ENCODE data around the gene TMEM217. TPM values are rescaled to one million over a fixed set of nuclear protein-coding genes. Genes with fewer than 3 reads are reported as not detected.

The TMEM217 gene
- polyA plus RNA-seq, 1 of the 3 experiments (the other 2 are of a cell fraction) = 1.5 TPM

- H2AFZ ChIP-seq (ENCODE audit: low read depth) = no peak overlapping the region; the same call in 1 of the 2 replicates
- DNase-seq = peak; percentile 76
- TF ChIP-seq RFX5 (IDR thresholded peaks at IDR 0.05; ENCODE audit: low read length) (no peak), MXI1 (IDR thresholded peaks at IDR 0.05; ENCODE audit: low read depth, low read length) (peak; percentile 93), MAX (IDR thresholded peaks at IDR 0.05; ENCODE audit: low read depth) (peak; percentile 82; the same call in 1 of the 2 replicates), ZBTB33 (IDR thresholded peaks at IDR 0.05; ENCODE audit: borderline replicate concordance, low read depth) (no peak), JUND (IDR thresholded peaks at IDR 0.05) (no peak), POLR2AphosphoS5 (IDR thresholded peaks at IDR 0.05; ENCODE audit: low read depth, low read length) (no peak), RCOR1 (IDR thresholded peaks at IDR 0.05; ENCODE audit: low read length) (no peak), NRF1 (IDR thresholded peaks at IDR 0.05; ENCODE audit: low read depth, low read length) (no peak), CTCF (IDR thresholded peaks at IDR 0.05) (peak; percentile 95), RAD21 (IDR thresholded peaks at IDR 0.05; ENCODE audit: low read length) (peak; percentile 96), IRF3 (IDR thresholded peaks at IDR 0.05; ENCODE audit: low read depth, low read length) (no peak), RXRA (IDR thresholded peaks at IDR 0.05; ENCODE audit: borderline replicate concordance, low read depth) (no peak; the same call in 1 of the 2 replicates), EZH2phosphoT487 (IDR thresholded peaks at IDR 0.05; ENCODE audit: borderline replicate concordance, low read depth) (no peak), GABPA (IDR thresholded peaks at IDR 0.05; ENCODE audit: low read depth) (no peak), FOXJ3 (CRISPR knock-in tag; IDR thresholded peaks at IDR 0.05) (no peak), SIN3A (IDR thresholded peaks at IDR 0.05; ENCODE audit: borderline replicate concordance, low read depth, low read length) (peak; percentile 79), TEAD4 (IDR thresholded peaks at IDR 0.05; ENCODE audit: borderline replicate concordance, insufficient read depth) (no peak), FOSL2 (IDR thresholded peaks at IDR 0.05; ENCODE audit: borderline replicate concordance, low read depth) (no peak), MEF2A (IDR thresholded peaks at IDR 0.05; ENCODE audit: borderline replicate concordance, low read depth) (no peak), SMC3 (IDR thresholded peaks at IDR 0.05; ENCODE audit: low read depth, low read length) (peak; percentile 99), TCF12 (IDR thresholded peaks at IDR 0.05) (0 out of 2 replicates have a peak, but pooled peaks have one; percentile 12), CHD2 (IDR thresholded peaks at IDR 0.05; ENCODE audit: low read length, partially characterized antibody) (no peak), ELF1 (IDR thresholded peaks at IDR 0.05) (no peak), YY1 (IDR thresholded peaks at IDR 0.05; ENCODE audit: low read depth) (no peak; the same call in 1 of the 2 replicates)
- TF ChIP-seq, protein P1, sequence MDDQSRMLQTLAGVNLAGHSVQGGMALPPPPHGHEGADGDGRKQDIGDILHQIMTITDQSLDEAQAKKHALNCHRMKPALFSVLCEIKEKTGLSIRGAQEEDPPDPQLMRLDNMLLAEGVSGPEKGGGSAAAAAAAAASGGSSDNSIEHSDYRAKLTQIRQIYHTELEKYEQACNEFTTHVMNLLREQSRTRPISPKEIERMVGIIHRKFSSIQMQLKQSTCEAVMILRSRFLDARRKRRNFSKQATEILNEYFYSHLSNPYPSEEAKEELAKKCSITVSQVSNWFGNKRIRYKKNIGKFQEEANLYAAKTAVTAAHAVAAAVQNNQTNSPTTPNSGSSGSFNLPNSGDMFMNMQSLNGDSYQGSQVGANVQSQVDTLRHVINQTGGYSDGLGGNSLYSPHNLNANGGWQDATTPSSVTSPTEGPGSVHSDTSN (IDR thresholded peaks at IDR 0.05) = no peak
- TF ChIP-seq, protein P2, sequence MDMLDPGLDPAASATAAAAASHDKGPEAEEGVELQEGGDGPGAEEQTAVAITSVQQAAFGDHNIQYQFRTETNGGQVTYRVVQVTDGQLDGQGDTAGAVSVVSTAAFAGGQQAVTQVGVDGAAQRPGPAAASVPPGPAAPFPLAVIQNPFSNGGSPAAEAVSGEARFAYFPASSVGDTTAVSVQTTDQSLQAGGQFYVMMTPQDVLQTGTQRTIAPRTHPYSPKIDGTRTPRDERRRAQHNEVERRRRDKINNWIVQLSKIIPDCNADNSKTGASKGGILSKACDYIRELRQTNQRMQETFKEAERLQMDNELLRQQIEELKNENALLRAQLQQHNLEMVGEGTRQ (IDR thresholded peaks at IDR 0.05; ENCODE audit: borderline replicate concordance, low read depth, low read length) = peak; percentile 11; the same call in 1 of the 2 replicates
These were observed 85.8 kb downstream of the TMEM217 start for GRCh38 chr6:37171970-37172812.

More at GRCh38 chr6:37171970-37172812, 85.8 kb downstream of the TMEM217 start:
- Histone ChIP-seq H3K4me1 (ENCODE audit: control insufficient read depth in 1 of 2, insufficient read depth in 2 of 2, low read depth in 1 of 2, low read length in 1 of 2) (peaks cover 4 to 19% of the 10 kb centered on the region in 2 experiments; a peak in 3 of 4 replicates), H3F3A (replicated peaks; ENCODE audit: insufficient read depth) (peaks cover 19% of the 10 kb centered on the region), H3K79me2 (ENCODE audit: insufficient read depth) (peaks cover 29% of the 10 kb centered on the region), H3K9me2 (no peaks in the 10 kb centered on the region), H3K9ac (peak overlapping the region; percentile 97), H3K4me2 (peak overlapping the region; percentile 99), H3K9me3 (no peaks in the 10 kb centered on the region), H3K27ac (ENCODE audit: low read depth in 2 of 2, low read length in 1 of 2) (peak overlapping the region; percentile 76 to 91; a peak in 3 of 4 replicates), H3K27me3 (ENCODE audit: insufficient read depth) (no peaks in the 10 kb centered on the region), H3K36me3 (replicated peaks in 1 of 2; ENCODE audit: control insufficient read depth in 1 of 2, insufficient read depth in 2 of 2, low read length in 1 of 2) (peaks cover 32 to 35% of the 10 kb centered on the region in 2 experiments), H4K20me1 (ENCODE audit: insufficient read depth) (peaks cover 17% of the 10 kb centered on the region), H3K4me3 (ENCODE audit: low read depth in 2 of 2, low read length in 1 of 2) (peak overlapping the region; percentile 89 to 93)
- CTCF ChIA-PET = interaction anchor here (0.6 to 15.1 kb wide), 46 partner anchors 9 to 557 kb away, joined by 3 to 490 read pairs (median 6); partner anchors contain the start of genes C6orf89 and MTCH1
- POLR2A ChIA-PET = interaction anchor here (1.0 to 3.3 kb wide), 4 partner anchors 70 to 155 kb away, joined by 3 to 27 read pairs (median 5); no protein-coding TSS in a partner anchor
- WGBS (ENCODE audit: low lambda C conversion rate) = 19% methylated on average over 17 of the region's 17 CpGs

Data from SK-N-SH (cell line).